A673 (cell line): ENCODE measurements around the gene TCERG1L. TPM values are rescaled to one million over a fixed set of nuclear protein-coding genes. Genes with fewer than 3 reads are reported as not detected.

Source experiments
- BruUV-seq: library from RNA; stranded (reverse); fragments of 400-500 nt; replicated peaks from 2 replicates; lab custom pipeline; 2021; lab: Mats Ljungman, UMichigan
- CTCF ChIA-PET: fragments of 300-600 bp; sonication (Branson Sonifier 250); formaldehyde crosslinking; loops from one replicate; lab custom pipeline; 2022; ENCODE audit warnings: antibody characterized with exemption; lab: Charles Lee
- POLR2A ChIA-PET: fragments of 300-600 bp; sonication (Branson Sonifier 250); formaldehyde crosslinking; loops from one replicate; lab custom pipeline; 2022; ENCODE audit warnings: antibody characterized with exemption; ENCODE audit not compliant: low non-redundant PET; lab: Charles Lee
- DNase-seq: peaks from one replicate; pipeline ENCODE4 v3.0.0-alpha.2; 2015; ENCODE audit warnings: low spot score
- H3K27ac ChIP-seq: fragments of 200-600 bp; sonication (generic); 2 replicates; pipeline ENCODE4 v1.5.1; 2016; ENCODE audit warnings: mixed run types, low read depth, mild to moderate bottlenecking, mixed read lengths, antibody characterized with exemption, low read length; ENCODE audit not compliant: poor library complexity, severe bottlenecking
- H3K27me3 ChIP-seq: fragments of 200-600 bp; sonication (generic); replicated peaks from 2 replicates; pipeline ENCODE4 v1.6.1; 2017; ENCODE audit warnings: mixed run types, low read depth, mild to moderate bottlenecking, mixed read lengths, antibody characterized with exemption, low read length; ENCODE audit not compliant: insufficient read depth, poor library complexity
- H3K36me3 ChIP-seq: fragments of 200-600 bp; sonication (generic); 2 replicates; pipeline ENCODE4 v1.6.1; 2016; ENCODE audit warnings: mixed run types, mild to moderate bottlenecking, mixed read lengths, antibody characterized with exemption, low read length; ENCODE audit not compliant: insufficient read depth, poor library complexity, severe bottlenecking
- H3K4me1 ChIP-seq: fragments of 200-600 bp; sonication (generic); 2 replicates; pipeline ENCODE4 v1.6.1; 2017; ENCODE audit warnings: mixed run types, mild to moderate bottlenecking, mixed read lengths, antibody characterized with exemption, low read length; ENCODE audit not compliant: insufficient read depth, poor library complexity, severe bottlenecking
- H3K4me3 ChIP-seq: fragments of 200-600 bp; sonication (generic); 2 replicates; pipeline ENCODE4 v1.5.1; 2016; ENCODE audit warnings: low read depth, mixed run types, mild to moderate bottlenecking, mixed read lengths, low read length; ENCODE audit not compliant: poor library complexity, severe bottlenecking
- H3K9me3 ChIP-seq: fragments of 200-600 bp; sonication (generic); 2 replicates; pipeline ENCODE4 v1.6.1; 2016; ENCODE audit warnings: mixed run types, low read depth, mild to moderate bottlenecking, mixed read lengths, antibody characterized with exemption, low read length; ENCODE audit not compliant: poor library complexity, severe bottlenecking
- EZH2 ChIP-seq: fragments of 200-600 bp; sonication (generic); IDR thresholded peaks from 2 replicates; pipeline ENCODE4 v1.6.1; 2017; ENCODE audit warnings: borderline replicate concordance, low read depth, mild to moderate bottlenecking, mixed read lengths, antibody characterized with exemption, low read length; ENCODE audit not compliant: poor library complexity, severe bottlenecking
- intact Hi-C: fragments of 100-400 bp; cut with micrococcal nuclease; formaldehyde crosslinking; loops from one replicate; pipeline ENCODE4 v1.10.0; 2022; ENCODE audit not compliant: unreplicated experiment
- total RNA-seq: library from RNA; stranded (reverse); gene quantifications from 2 replicates; pipeline ENCODE4 v1.2.3, GENCODE V29; 2021
- TF ChIP-seq, protein P1 (sequence below): fragments of 300-800, 200-600 bp; sonication (generic); conservative IDR thresholded peaks from 2 replicates; pipeline ENCODE4 v1.5.1; 2017; ENCODE audit warnings: low read depth, mild to moderate bottlenecking, antibody characterized with exemption, low read length, moderate library complexity, mixed read lengths

Gene TCERG1L
- total RNA-seq, 1 experiment from 2014 or later, result 16.3 TPM

DNA sequence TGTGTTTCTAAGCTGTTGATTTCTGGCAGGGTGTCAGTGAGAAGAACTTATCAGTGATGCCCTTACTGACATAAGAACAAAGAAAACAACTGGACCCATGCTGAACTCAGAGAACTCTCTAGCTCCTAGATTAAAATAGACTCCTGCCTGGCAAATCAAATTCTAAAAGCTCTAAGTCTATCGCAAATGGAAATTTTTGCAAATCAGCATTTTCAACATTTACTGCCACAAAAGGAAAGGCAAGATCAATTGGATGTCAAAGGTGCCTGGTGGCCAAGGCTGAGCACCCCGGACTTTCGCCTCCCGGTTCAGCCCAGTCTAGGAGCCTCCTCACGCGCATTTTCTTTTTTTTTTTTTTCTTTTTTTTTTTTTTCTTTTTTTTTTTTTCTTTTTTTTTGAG lies 251.6 kb downstream of the TCERG1L start:
- H3K9me3 ChIP-seq, result peaks cover 5% of the 10 kb centered on the region
- intact Hi-C loops, result no loop called here
- no peak overlapping the region for H3K4me3 ChIP-seq
- H3K36me3 ChIP-seq, result no peaks in the 10 kb centered on the region
- CTCF ChIA-PET, result no interaction called here
- H3K27ac ChIP-seq, result no peak overlapping the region
- POLR2A ChIA-PET, result no interaction called here
- DNase-seq, result no peak
- TF ChIP-seq, protein P1, sequence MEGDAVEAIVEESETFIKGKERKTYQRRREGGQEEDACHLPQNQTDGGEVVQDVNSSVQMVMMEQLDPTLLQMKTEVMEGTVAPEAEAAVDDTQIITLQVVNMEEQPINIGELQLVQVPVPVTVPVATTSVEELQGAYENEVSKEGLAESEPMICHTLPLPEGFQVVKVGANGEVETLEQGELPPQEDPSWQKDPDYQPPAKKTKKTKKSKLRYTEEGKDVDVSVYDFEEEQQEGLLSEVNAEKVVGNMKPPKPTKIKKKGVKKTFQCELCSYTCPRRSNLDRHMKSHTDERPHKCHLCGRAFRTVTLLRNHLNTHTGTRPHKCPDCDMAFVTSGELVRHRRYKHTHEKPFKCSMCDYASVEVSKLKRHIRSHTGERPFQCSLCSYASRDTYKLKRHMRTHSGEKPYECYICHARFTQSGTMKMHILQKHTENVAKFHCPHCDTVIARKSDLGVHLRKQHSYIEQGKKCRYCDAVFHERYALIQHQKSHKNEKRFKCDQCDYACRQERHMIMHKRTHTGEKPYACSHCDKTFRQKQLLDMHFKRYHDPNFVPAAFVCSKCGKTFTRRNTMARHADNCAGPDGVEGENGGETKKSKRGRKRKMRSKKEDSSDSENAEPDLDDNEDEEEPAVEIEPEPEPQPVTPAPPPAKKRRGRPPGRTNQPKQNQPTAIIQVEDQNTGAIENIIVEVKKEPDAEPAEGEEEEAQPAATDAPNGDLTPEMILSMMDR, result no peak
- TF ChIP-seq EZH2, result no peak
- H3K27me3 ChIP-seq, result no peaks in the 10 kb centered on the region
- peaks cover 10% of the 10 kb centered on the region for H3K4me1 ChIP-seq
- no TSS peak for BruUV-seq

DNA sequence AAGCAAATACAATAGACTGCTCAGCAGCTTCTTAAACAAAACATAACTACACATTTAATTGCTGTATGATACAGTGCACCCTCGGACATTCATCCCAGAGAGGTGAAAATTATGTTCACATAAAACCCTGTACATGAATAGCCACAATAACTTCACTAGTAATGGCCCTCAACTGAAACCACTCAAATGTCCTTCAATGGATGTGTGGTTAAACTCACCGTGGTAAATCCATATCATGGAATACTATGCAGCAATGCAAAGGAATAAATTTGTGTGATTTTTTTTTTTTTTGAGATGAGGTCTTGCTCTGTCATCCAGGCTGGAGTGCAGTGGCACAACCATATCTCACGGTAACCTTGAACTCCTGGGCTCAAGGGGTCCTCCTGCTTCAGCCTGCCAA lies 252.7 kb downstream of the TCERG1L start:
- no peak for DNase-seq
- H3K36me3 ChIP-seq, result no peaks in the 10 kb centered on the region
- H3K4me1 ChIP-seq, result peaks cover 14% of the 10 kb centered on the region
- H3K27me3 ChIP-seq, result no peaks in the 10 kb centered on the region
- POLR2A ChIA-PET, result no interaction called here
- H3K27ac ChIP-seq, result no peak overlapping the region
- H3K4me3 ChIP-seq, result no peak overlapping the region
- CTCF ChIA-PET, result no interaction called here
- no peak for TF ChIP-seq EZH2
- TF ChIP-seq, protein P1, result no peak
- intact Hi-C loops, result no loop called here
- BruUV-seq, result no TSS peak
- peaks cover 5% of the 10 kb centered on the region for H3K9me3 ChIP-seq

- DNase-seq, result no peak
- Histone ChIP-seq H3K27ac (no peak overlapping the region), H3K4me1 (peaks cover 24% of the 10 kb centered on the region), H3K9me3 (peaks cover 5% of the 10 kb centered on the region), H3K36me3 (no peaks in the 10 kb centered on the region), H3K4me3 (no peak overlapping the region), H3K27me3 (no peaks in the 10 kb centered on the region)
- intact Hi-C loops, result no loop called here
- POLR2A ChIA-PET, result no interaction called here
- no TSS peak for BruUV-seq
- TF ChIP-seq, protein P1, result no peak
- no peak for TF ChIP-seq EZH2
- CTCF ChIA-PET, result no interaction called here
These were observed 254.7 kb downstream of the TCERG1L start for GRCh38 chr10:131056781-131057180.
